Colonic mucosa (tissue), 4 donors: Measurements from ENCODE around the gene ANKRD13D. TPM values are rescaled to one million over a fixed set of nuclear protein-coding genes. Genes with fewer than 3 reads are reported as not detected.

Source experiments
- DNase-seq: peaks from one replicate; pipeline ENCODE4 v3.0.0-alpha.2; 2020
- H3K27ac ChIP-seq: fragments of 200-600 bp; one replicate; pipeline ENCODE4 v1.8.0; 2021
- H3K27me3 ChIP-seq: fragments of 200-600 bp; one replicate; pipeline ENCODE4 v1.8.0; 2021
- H3K36me3 ChIP-seq: fragments of 200-600 bp; one replicate; pipeline ENCODE4 v1.8.0; 2021
- H3K4me1 ChIP-seq: fragments of 200-600 bp; one replicate; pipeline ENCODE4 v1.8.0; 2021; ENCODE audit warnings: mild to moderate bottlenecking
- H3K4me3 ChIP-seq: fragments of 200-600 bp; one replicate; pipeline ENCODE4 v1.8.0; 2021
- H3K9ac ChIP-seq, 2 donors: one replicate each; pipeline ENCODE4 v1.7.0; 2013; ENCODE audit warnings: control low read depth in 2 of 2, low read depth in 2 of 2, low read length in 2 of 2
- H3K9me3 ChIP-seq: fragments of 200-600 bp; one replicate; pipeline ENCODE4 v1.8.0; 2021
- CTCF ChIP-seq: fragments of 200-600 bp; IDR thresholded peaks from one replicate; pipeline ENCODE4 v1.8.0; 2022; ENCODE audit warnings: antibody characterized with exemption, mild to moderate bottlenecking
- intact Hi-C: fragments of 100-400 bp; cut with DNase I; formaldehyde crosslinking; loops from one replicate; pipeline ENCODE4 v1.14.1; 2022
- total RNA-seq, 2 donors: library from RNA; stranded (reverse); fragmentation: NEBNext Ultra II Directional in 1 of 2; extraction: Animal tissue kit (Norgen Biotek cat#: 25700) in 1 of 2; gene quantifications; one replicate each; pipeline ENCODE4 v1.2.1, GENCODE V29; 2021
- donor health status: healthy.
- donor health status: DM: no; HTN: no; CAD: no.
- donor health status: DM: no; HTN: no; CAD: no.

The ANKRD13D gene
- total RNA-seq, 2 donors from 2014 or later = 18.8 to 39.5 TPM

GRCh38 chr11:67252831-67253239, 36.3 kb upstream of the ANKRD13D start:
- peaks cover 54% of the 10 kb centered on the region for H3K36me3 ChIP-seq
- no peaks in the 10 kb centered on the region for H3K4me1 ChIP-seq
- TF ChIP-seq CTCF = no peak
- no peak overlapping the region for H3K9ac ChIP-seq
- intact Hi-C loops = no loop called here
- H3K27ac ChIP-seq = no peak overlapping the region
- no peaks in the 10 kb centered on the region for H3K9me3 ChIP-seq
- no peak overlapping the region for H3K4me3 ChIP-seq
- no peak for DNase-seq
- no peaks in the 10 kb centered on the region for H3K27me3 ChIP-seq

GRCh38 chr11:67253872-67254624, 35.1 kb upstream of the ANKRD13D start:
- Histone ChIP-seq H3K4me1 (no peaks in the 10 kb centered on the region), H3K4me3 (no peak overlapping the region), H3K9me3 (no peaks in the 10 kb centered on the region), H3K27ac (no peak overlapping the region), H3K27me3 (no peaks in the 10 kb centered on the region), H3K36me3 (peaks cover 42% of the 10 kb centered on the region), H3K9ac (no peak overlapping the region)
- DNase-seq = no peak
- intact Hi-C loops = no loop called here
- TF ChIP-seq CTCF = no peak

- no peaks in the 10 kb centered on the region for H3K9me3 ChIP-seq
- intact Hi-C loops = no loop called here
- TF ChIP-seq CTCF = no peak
- H3K4me3 ChIP-seq = no peak overlapping the region
- no peaks in the 10 kb centered on the region for H3K27me3 ChIP-seq
- H3K36me3 ChIP-seq = peaks cover 36% of the 10 kb centered on the region
- no peak for DNase-seq
- H3K9ac ChIP-seq = no peak overlapping the region
- no peak overlapping the region for H3K27ac ChIP-seq
- no peaks in the 10 kb centered on the region for H3K4me1 ChIP-seq
Measured at GRCh38 chr11:67254798-67255197, 34.3 kb upstream of the ANKRD13D start.

GRCh38 chr11:67255353-67255752, 33.8 kb upstream of the ANKRD13D start:
- intact Hi-C loops = no loop called here
- no peak for TF ChIP-seq CTCF
- H3K4me3 ChIP-seq = no peak overlapping the region
- no peaks in the 10 kb centered on the region for H3K27me3 ChIP-seq
- H3K9ac ChIP-seq = no peak overlapping the region
- H3K27ac ChIP-seq = no peak overlapping the region
- peaks cover 31% of the 10 kb centered on the region for H3K36me3 ChIP-seq
- no peaks in the 10 kb centered on the region for H3K9me3 ChIP-seq
- H3K4me1 ChIP-seq = no peaks in the 10 kb centered on the region
- no peak for DNase-seq

GRCh38 chr11:67255864-67256263, 33.2 kb upstream of the ANKRD13D start:
- Histone ChIP-seq H3K27ac (no peak overlapping the region), H3K9ac (no peak overlapping the region), H3K4me1 (no peaks in the 10 kb centered on the region), H3K9me3 (no peaks in the 10 kb centered on the region), H3K27me3 (no peaks in the 10 kb centered on the region), H3K36me3 (peaks cover 27% of the 10 kb centered on the region), H3K4me3 (no peak overlapping the region)
- DNase-seq = no peak
- intact Hi-C loops = no loop called here
- TF ChIP-seq CTCF = no peak
